DOHH2 (cell line): ENCODE results near the gene PNMA8A.

Experiments used
- H3F3A ChIP-seq: fragments of 200-600 bp; sonication (generic), shearing (Covaris generic); 2 replicates; pipeline ENCODE4 v1.6.0; 2016; ENCODE audit warnings: antibody characterized with exemption, mild to moderate bottlenecking; ENCODE audit not compliant: control insufficient read depth, insufficient read depth
- H3K27ac ChIP-seq: fragments of 200-600 bp; sonication (generic); 2 replicates; pipeline ENCODE4 v1.5.1; 2014; ENCODE audit warnings: low read depth, mild to moderate bottlenecking, low read length, moderate library complexity
- H3K27me3 ChIP-seq: fragments of 200-600 bp; sonication (generic); 2 replicates; pipeline ENCODE4 v1.6.1; 2014; ENCODE audit warnings: mild to moderate bottlenecking, low read length, mixed read lengths; ENCODE audit not compliant: control insufficient read depth
- H3K36me3 ChIP-seq: fragments of 200-600 bp; sonication (generic); 2 replicates; pipeline ENCODE4 v1.6.1; 2014; ENCODE audit warnings: mild to moderate bottlenecking, low read length, moderate library complexity, mixed read lengths; ENCODE audit not compliant: control insufficient read depth
- H3K4me1 ChIP-seq: fragments of 200-600 bp; sonication (generic); 2 replicates; pipeline ENCODE4 v1.6.1; 2014; ENCODE audit warnings: mild to moderate bottlenecking, low read length, mixed read lengths; ENCODE audit not compliant: control insufficient read depth
- H3K4me2 ChIP-seq: fragments of 200-600 bp; sonication (generic); 2 replicates; pipeline ENCODE4 v1.6.0; 2014; ENCODE audit warnings: mild to moderate bottlenecking, low read length, moderate library complexity
- H3K4me3 ChIP-seq: fragments of 200-600 bp; sonication (generic); 2 replicates; pipeline ENCODE4 v1.5.1; 2014; ENCODE audit warnings: mild to moderate bottlenecking, low read length, mixed read lengths
- H3K79me2 ChIP-seq: fragments of 200-600 bp; sonication (generic); 2 replicates; pipeline ENCODE4 v1.6.1; 2014; ENCODE audit warnings: mild to moderate bottlenecking, low read length, mixed read lengths; ENCODE audit not compliant: control insufficient read depth
- H3K9me2 ChIP-seq: fragments of 200-600 bp; sonication (generic); replicated peaks from 2 replicates; pipeline ENCODE4 v1.6.1; 2014; ENCODE audit warnings: mild to moderate bottlenecking, low read length, mixed read lengths; ENCODE audit not compliant: control insufficient read depth
- H3K9me3 ChIP-seq: fragments of 200-600 bp; sonication (generic); 2 replicates; pipeline ENCODE4 v1.6.1; 2014; ENCODE audit warnings: antibody characterized with exemption, low read length, mixed read lengths; ENCODE audit not compliant: control insufficient read depth, insufficient read depth
- H4K20me1 ChIP-seq: fragments of 200-600 bp; sonication (generic); 2 replicates; pipeline ENCODE4 v1.6.0; 2014; ENCODE audit warnings: low read depth, mild to moderate bottlenecking, antibody characterized with exemption, low read length, moderate library complexity; ENCODE audit not compliant: control insufficient read depth, insufficient read depth
- EZH2phosphoT487 ChIP-seq: fragments of 200-600 bp; sonication (generic); IDR thresholded peaks from 2 replicates; pipeline ENCODE4 v1.6.1; 2017; ENCODE audit warnings: borderline replicate concordance, mild to moderate bottlenecking, antibody characterized with exemption, low read length, moderate library complexity, mixed read lengths
- TF ChIP-seq, protein P1 (sequence below): fragments of 200-600 bp; sonication (generic); IDR thresholded peaks from one replicate; pipeline ENCODE4 v1.5.1; 2014; ENCODE audit warnings: antibody characterized with exemption, mild to moderate bottlenecking, low read depth, low read length; ENCODE audit not compliant: poor library complexity, severe bottlenecking

The PNMA8A gene

DNA sequence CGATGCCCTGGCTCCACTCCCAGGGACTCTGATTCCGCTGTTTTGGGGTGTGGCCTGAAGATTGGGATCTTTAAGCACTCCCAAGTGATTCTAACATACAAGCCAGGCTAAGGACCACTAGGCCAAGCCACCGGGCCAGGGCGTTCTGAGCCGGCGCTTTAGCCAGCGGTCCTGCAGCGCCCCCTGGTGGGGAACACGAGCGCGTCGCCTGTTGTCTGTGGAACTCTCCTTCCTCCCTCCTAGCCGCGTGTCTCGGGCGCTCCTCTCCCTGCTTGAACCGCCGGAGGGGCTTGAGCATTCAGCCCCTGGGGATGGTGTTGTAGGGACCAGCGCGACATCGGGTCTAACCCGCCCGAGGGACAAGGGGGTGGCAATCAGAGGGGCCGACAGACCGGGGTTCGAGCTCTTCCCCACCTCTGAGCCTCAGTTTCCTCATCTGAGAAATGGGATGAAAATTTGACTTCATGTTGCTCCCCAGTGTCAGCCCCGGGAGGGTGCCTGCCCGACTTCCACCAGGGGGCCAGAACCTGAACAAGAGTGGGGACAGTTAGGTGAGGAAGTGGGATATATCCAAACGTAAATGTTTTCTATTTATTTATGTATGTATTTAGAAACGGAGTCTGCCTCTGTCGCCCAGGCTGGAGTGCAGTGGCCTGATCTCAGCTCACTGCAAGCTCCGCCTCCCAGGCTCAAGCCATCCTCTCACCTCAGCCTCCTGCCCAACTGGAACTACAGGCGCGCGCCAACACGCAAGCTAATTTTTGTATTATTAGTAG lies 42.3 kb upstream of the PNMA8A start:
- H3K79me2 ChIP-seq: no peaks in the 10 kb centered on the region
- H3K27ac ChIP-seq: no peak overlapping the region
- H3K27me3 ChIP-seq: peaks cover 6% of the 10 kb centered on the region; the same call in 1 of the 2 replicates

DNA sequence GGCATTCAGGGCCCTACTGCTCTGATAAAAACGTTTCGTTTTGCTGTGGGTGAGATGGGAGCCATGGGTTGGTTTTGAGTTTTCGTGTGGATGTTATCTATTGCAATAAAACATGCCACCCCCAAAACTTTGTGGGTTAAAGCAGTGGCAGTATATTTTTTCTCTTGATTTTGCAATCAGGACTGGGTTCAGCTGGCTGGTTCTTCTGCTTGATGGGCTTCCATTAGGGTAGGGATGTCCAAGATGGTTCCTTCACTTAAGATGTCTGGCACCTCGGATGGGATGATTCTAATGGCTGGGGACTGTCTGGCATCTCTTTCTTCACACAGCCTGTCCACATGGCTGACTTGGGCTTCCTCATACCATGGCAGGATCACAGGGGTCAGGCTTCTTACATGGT lies 39.9 kb upstream of the PNMA8A start:
- TF ChIP-seq, protein P1, sequence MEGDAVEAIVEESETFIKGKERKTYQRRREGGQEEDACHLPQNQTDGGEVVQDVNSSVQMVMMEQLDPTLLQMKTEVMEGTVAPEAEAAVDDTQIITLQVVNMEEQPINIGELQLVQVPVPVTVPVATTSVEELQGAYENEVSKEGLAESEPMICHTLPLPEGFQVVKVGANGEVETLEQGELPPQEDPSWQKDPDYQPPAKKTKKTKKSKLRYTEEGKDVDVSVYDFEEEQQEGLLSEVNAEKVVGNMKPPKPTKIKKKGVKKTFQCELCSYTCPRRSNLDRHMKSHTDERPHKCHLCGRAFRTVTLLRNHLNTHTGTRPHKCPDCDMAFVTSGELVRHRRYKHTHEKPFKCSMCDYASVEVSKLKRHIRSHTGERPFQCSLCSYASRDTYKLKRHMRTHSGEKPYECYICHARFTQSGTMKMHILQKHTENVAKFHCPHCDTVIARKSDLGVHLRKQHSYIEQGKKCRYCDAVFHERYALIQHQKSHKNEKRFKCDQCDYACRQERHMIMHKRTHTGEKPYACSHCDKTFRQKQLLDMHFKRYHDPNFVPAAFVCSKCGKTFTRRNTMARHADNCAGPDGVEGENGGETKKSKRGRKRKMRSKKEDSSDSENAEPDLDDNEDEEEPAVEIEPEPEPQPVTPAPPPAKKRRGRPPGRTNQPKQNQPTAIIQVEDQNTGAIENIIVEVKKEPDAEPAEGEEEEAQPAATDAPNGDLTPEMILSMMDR: no peak
- TF ChIP-seq EZH2phosphoT487: no peak
- Histone ChIP-seq H3K4me3 (no peak overlapping the region), H3K79me2 (no peaks in the 10 kb centered on the region), H4K20me1 (no peaks in the 10 kb centered on the region; the same call in 1 of the 2 replicates), H3F3A (no peaks in the 10 kb centered on the region), H3K27me3 (peaks cover 6% of the 10 kb centered on the region; the same call in 1 of the 2 replicates), H3K9me3 (no peaks in the 10 kb centered on the region), H3K36me3 (no peaks in the 10 kb centered on the region), H3K4me2 (no peak overlapping the region), H3K27ac (no peak overlapping the region), H3K9me2 (no peaks in the 10 kb centered on the region), H3K4me1 (no peaks in the 10 kb centered on the region)

More for the DNA sequence above, 42.3 kb upstream of the PNMA8A start:
- Histone ChIP-seq H4K20me1 (no peaks in the 10 kb centered on the region; the same call in 1 of the 2 replicates), H3K36me3 (no peaks in the 10 kb centered on the region), H3K4me2 (no peak overlapping the region), H3K9me3 (no peaks in the 10 kb centered on the region), H3K9me2 (no peaks in the 10 kb centered on the region), H3F3A (no peaks in the 10 kb centered on the region), H3K4me3 (no peak overlapping the region), H3K4me1 (no peaks in the 10 kb centered on the region)
- TF ChIP-seq, protein P1: peak; percentile 94
- no peak for TF ChIP-seq EZH2phosphoT487

DNA sequence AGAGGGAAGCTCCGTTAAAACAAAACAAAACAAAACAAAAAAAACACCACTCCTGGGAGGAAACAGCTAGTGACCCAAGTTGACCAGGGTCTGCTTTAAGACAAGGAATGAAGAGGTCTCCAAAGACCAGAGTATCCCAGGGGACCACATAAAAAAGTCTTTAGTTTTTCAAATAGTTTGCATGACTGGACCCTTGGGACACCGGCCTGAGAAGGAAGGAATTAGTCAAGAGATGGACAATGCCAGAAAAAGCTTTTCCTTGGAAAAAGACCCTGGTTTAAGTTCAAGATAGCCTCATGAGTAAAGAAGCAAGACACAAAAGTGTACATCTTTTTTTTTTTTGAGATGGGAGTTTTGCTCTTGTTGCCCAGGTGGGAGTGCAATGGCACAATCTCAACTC lies 36.8 kb upstream of the PNMA8A start:
- H3F3A ChIP-seq: no peaks in the 10 kb centered on the region
- TF ChIP-seq, protein P1: no peak
- no peak for TF ChIP-seq EZH2phosphoT487
- no peak overlapping the region for H3K4me2 ChIP-seq
- no peak overlapping the region for H3K4me3 ChIP-seq
- H3K9me2 ChIP-seq: no peaks in the 10 kb centered on the region
- H3K4me1 ChIP-seq: no peaks in the 10 kb centered on the region
- no peaks in the 10 kb centered on the region for H3K36me3 ChIP-seq
- H3K27ac ChIP-seq: no peak overlapping the region
- H4K20me1 ChIP-seq: no peaks in the 10 kb centered on the region
- no peaks in the 10 kb centered on the region for H3K9me3 ChIP-seq
- 0 out of 2 replicates have a peak, but pooled peaks cover 3% of the 10 kb centered on the region for H3K27me3 ChIP-seq
- H3K79me2 ChIP-seq: no peaks in the 10 kb centered on the region
